A549 (cell line): Measurements from ENCODE around the gene TMEM116. TPM values are rescaled to one million over a fixed set of nuclear protein-coding genes. Genes with fewer than 3 reads are reported as not detected.

Experiments used
- ATAC-seq, 2 experiments: fragments of 200-7000 bp in 1 of 2; fragments of >200 bp in 1 of 2; cut with Nextera tagmentation in 1 of 2; cut with Tn5 transposase in 1 of 2; 3 replicates each; pipeline versions ENCODE4 v1.8.0 to v1.9.1; 2018 to 2020; ENCODE audit warnings: mild to moderate bottlenecking in 1 of 2, moderate library complexity in 1 of 2
- CTCF ChIA-PET: fragments of 300-600 bp; sonication (Branson Sonifier 250); formaldehyde crosslinking; extraction: SDS; loops from one replicate; lab custom pipeline; 2021; ENCODE audit warnings: antibody characterized with exemption, inconsistent platforms; lab: Yijun Ruan, JAX
- POLR2A ChIA-PET: fragments of 350-600 bp; formaldehyde crosslinking; extraction: SDS; loops from one replicate; lab custom pipeline; 2021; ENCODE audit warnings: antibody characterized with exemption, inconsistent platforms; lab: Yijun Ruan, JAX
- DNase-seq, 2 experiments: peaks; one replicate each; pipeline versions ENCODE4 v3.0.0 to v3.0.0-alpha.2; 2011 to 2016; ENCODE audit warnings: low read depth in 1 of 2, low spot score in 1 of 2
- FAIRE-seq: peaks from 2 replicates; lab custom pipeline; 2011; peaks lifted over from hg19 to GRCh38; lab: Jason Lieb, UNC
- H3K27ac ChIP-seq, 2 experiments: fragments of >200 bp; sonication (Bioruptor Twin); formaldehyde crosslinking; 3 replicates each; pipeline ENCODE4 v1.5.1; 2016 to 2017
- H3K4me1 ChIP-seq: fragments of >200 bp; sonication (Bioruptor Twin); formaldehyde crosslinking; 3 replicates; pipeline ENCODE4 v1.6.1; 2016
- H3K4me2 ChIP-seq: fragments of >200 bp; sonication (Bioruptor Twin); formaldehyde crosslinking; 3 replicates; pipeline ENCODE4 v1.6.1; 2016
- H3K4me3 ChIP-seq: fragments of >200 bp; sonication (Bioruptor Twin); formaldehyde crosslinking; 3 replicates; pipeline ENCODE4 v1.5.1; 2016
- H3K9me3 ChIP-seq: fragments of >200 bp; sonication (Bioruptor Twin); formaldehyde crosslinking; 3 replicates; pipeline ENCODE4 v1.6.1; 2016
- CEBPB ChIP-seq, 2 experiments: fragments of >200 bp in 1 of 2; sonication (Bioruptor Twin) in 1 of 2; formaldehyde crosslinking in 1 of 2; IDR thresholded peaks; 2 replicates each; pipeline ENCODE4 v1.6.1; 2012 to 2016
- CHD2 ChIP-seq: fragments of 150-350 bp; IDR thresholded peaks from 2 replicates; pipeline ENCODE4 v1.6.1; 2014; ENCODE audit warnings: low read length; ENCODE audit not compliant: partially characterized antibody
- EHMT2 ChIP-seq: fragments of 200-600 bp; sonication (generic); IDR thresholded peaks from 2 replicates; pipeline ENCODE4 v1.6.1; 2016; ENCODE audit warnings: antibody characterized with exemption, low read depth, mild to moderate bottlenecking, moderate library complexity
- FOSB ChIP-seq: fragments of 250-450 bp; sonication (Bioruptor Pico); IDR thresholded peaks from 2 replicates; pipeline ENCODE4 v1.5.0; 2020; ENCODE audit warnings: mild to moderate bottlenecking, moderate library complexity
- GATA3 ChIP-seq: IDR thresholded peaks from 2 replicates; pipeline ENCODE4 v1.6.1; 2012; ENCODE audit warnings: borderline replicate concordance
- HEYL ChIP-seq: fragments of 250-450 bp; sonication (Bioruptor Pico); IDR thresholded peaks from 2 replicates; pipeline ENCODE4 v1.8.0; 2021; ENCODE audit warnings: mild to moderate bottlenecking, moderate library complexity
- JUN ChIP-seq, 2 experiments: fragments of >200 bp; sonication (Bioruptor Twin); formaldehyde crosslinking; IDR thresholded peaks; 2 replicates in 1 of 2; 3 replicates in 1 of 2; pipeline ENCODE4 v1.6.1; 2016 to 2017
- KDM5A ChIP-seq: fragments of 200-600 bp; sonication (generic); IDR thresholded peaks from 2 replicates; pipeline ENCODE4 v1.6.1; 2016; ENCODE audit warnings: antibody characterized with exemption, mild to moderate bottlenecking
- MYC ChIP-seq: IDR thresholded peaks from 2 replicates; pipeline ENCODE4 v1.6.1; 2012; ENCODE audit warnings: mild to moderate bottlenecking, inconsistent platforms, low read length, improper control_type of control experiment, borderline replicate concordance
- NFE2L2 ChIP-seq: fragments of 150-350 bp; conservative IDR thresholded peaks from 2 replicates; pipeline ENCODE4 v1.6.1; 2014; ENCODE audit warnings: low read length
- PHF8 ChIP-seq: fragments of 200-600 bp; sonication (generic); IDR thresholded peaks from 2 replicates; pipeline ENCODE4 v1.6.1; 2016; ENCODE audit warnings: low read depth, mild to moderate bottlenecking, antibody characterized with exemption, moderate library complexity, borderline replicate concordance
- POLR2A ChIP-seq: IDR thresholded peaks from 2 replicates; pipeline ENCODE4 v1.6.1; 2012; ENCODE audit warnings: mild to moderate bottlenecking, low read length
- POLR2AphosphoS2 ChIP-seq: conservative IDR thresholded peaks from 2 replicates; pipeline ENCODE4 v1.6.1; 2012; ENCODE audit warnings: low read length, improper control_type of control experiment, inconsistent platforms
- RAD21 ChIP-seq, 2 experiments: fragments of >200 bp in 1 of 2; sonication (Bioruptor Twin) in 1 of 2; formaldehyde crosslinking in 1 of 2; IDR thresholded peaks in 1 of 2; conservative IDR thresholded peaks in 1 of 2; 2 replicates in 1 of 2; 3 replicates in 1 of 2; pipeline ENCODE4 v1.6.1; 2012 to 2018; ENCODE audit warnings: inconsistent platforms in 1 of 2
- RFX5 ChIP-seq: fragments of 450-650 bp; IDR thresholded peaks from 2 replicates; pipeline ENCODE4 v1.7.1; 2014; ENCODE audit warnings: antibody characterized with exemption, mild to moderate bottlenecking, moderate library complexity
- RNF2 ChIP-seq: fragments of 200-600 bp; sonication (generic); IDR thresholded peaks from 2 replicates; pipeline ENCODE4 v1.6.1; 2016; ENCODE audit warnings: low read depth, mild to moderate bottlenecking, antibody characterized with exemption, moderate library complexity, borderline replicate concordance
- SMC3 ChIP-seq: fragments of >200 bp; sonication (Bioruptor Twin); formaldehyde crosslinking; IDR thresholded peaks from 3 replicates; pipeline ENCODE4 v1.6.1; 2018; ENCODE audit warnings: inconsistent platforms
- SREBF2 ChIP-seq: fragments of 450-650 bp; IDR thresholded peaks from 2 replicates; pipeline ENCODE4 v1.6.1; 2014; ENCODE audit warnings: mild to moderate bottlenecking, moderate library complexity
- TFCP2L1 ChIP-seq: fragments of 250-450 bp; sonication (Bioruptor Pico); IDR thresholded peaks from 2 replicates; pipeline ENCODE4 v1.5.0; 2021; ENCODE audit warnings: mild to moderate bottlenecking
- ZNF302 ChIP-seq: fragments of 250-450 bp; sonication (Bioruptor Pico); IDR thresholded peaks from 2 replicates; pipeline ENCODE4 v1.9.0; 2021; ENCODE audit warnings: inconsistent platforms, mild to moderate bottlenecking, moderate library complexity
- WGBS: methylation state at CpG from one replicate; pipeline ENCODE4 v1.1.6; 2017; ENCODE audit errors: missing lambda C conversion rate; 5-methylcytosine and 5-hydroxymethylcytosine counted together
- polyA plus RNA-seq, 4 experiments: library from polyadenylated mRNA; depleted of rRNA in 3 of 4; stranded (reverse); fragments of >200 nt; fragmentation: RNase III in 1 of 4; extraction: RNeasy Plus Mini Kit Qiagen cat#74134 plus additional on column Dnase treatment in 1 of 4; gene quantifications; 2 replicates in 3 of 4; 3 replicates in 1 of 4; pipeline ENCODE4 v1.2.3, GENCODE V29; 2011 to 2017
- TF ChIP-seq, protein P1 (sequence below): fragments of 450-650 bp; IDR thresholded peaks from 2 replicates; pipeline ENCODE4 v1.6.1; 2014; ENCODE audit warnings: antibody characterized with exemption
- TF ChIP-seq, protein P2 (sequence below): fragments of 200-600 bp; sonication (generic); IDR thresholded peaks from 2 replicates; pipeline ENCODE4 v1.6.1; 2016; ENCODE audit warnings: antibody characterized with exemption, mild to moderate bottlenecking, moderate library complexity
- TF ChIP-seq, protein P3 (sequence below): fragments of >200 bp; sonication (Bioruptor Twin); formaldehyde crosslinking; IDR thresholded peaks from 3 replicates; pipeline ENCODE4 v1.6.1; 2016
- TF ChIP-seq, protein P4 (sequence below): fragments of 250-450 bp; sonication (Bioruptor Pico); IDR thresholded peaks from 2 replicates; pipeline ENCODE4 v1.5.0; 2020; ENCODE audit warnings: low read depth, mild to moderate bottlenecking, moderate library complexity

Gene TMEM116
- polyA plus RNA-seq, 2 of the 4 experiments (the other 2 are of a cell fraction) = 11.0 to 22.4 TPM

DNA sequence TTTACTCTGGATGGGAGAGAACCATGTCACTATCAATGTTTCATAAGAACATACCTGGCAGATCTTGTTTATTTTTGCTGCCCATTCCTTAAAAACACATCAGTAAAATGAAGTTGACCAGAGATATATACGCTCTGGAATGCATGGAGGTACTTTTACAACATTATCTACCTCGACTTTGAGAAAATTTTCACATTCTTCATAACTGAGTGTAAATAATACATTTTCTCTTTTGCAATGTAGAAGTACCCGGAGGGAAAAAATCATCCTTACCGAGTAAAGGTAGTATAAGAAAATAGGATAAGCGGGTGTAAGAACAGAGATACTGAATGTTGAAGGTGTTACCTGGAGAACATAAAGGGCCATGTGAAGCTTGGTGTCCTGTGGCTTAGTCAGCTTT lies 80.7 kb downstream of the TMEM116 start:
- no peak for ATAC-seq
- CTCF ChIA-PET = interaction anchor here (1.4 kb wide), 1 partner anchor 118 kb away, joined by 3 read pairs; no protein-coding TSS in a partner anchor

DNA sequence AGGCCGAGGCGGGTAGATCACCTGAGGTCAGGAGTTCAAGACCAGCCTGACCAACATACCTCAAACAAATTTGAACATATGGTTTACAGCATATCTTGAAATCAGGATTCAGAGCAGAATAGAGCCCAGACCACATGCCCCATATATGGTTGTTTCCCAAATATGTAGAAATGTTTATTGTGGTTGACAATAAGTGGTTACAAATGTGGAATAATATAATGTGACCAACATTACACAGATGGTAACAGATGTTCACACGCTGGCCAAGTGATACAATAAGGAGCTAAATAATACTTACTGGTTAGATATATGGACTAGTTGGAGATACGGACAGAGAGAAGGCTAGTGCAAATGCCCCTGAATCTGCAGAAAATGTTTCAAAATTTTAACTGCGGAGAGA lies 85.6 kb downstream of the TMEM116 start:
- DNase-seq (no peak), ATAC-seq (no peak), FAIRE-seq (no peak)
- no peak overlapping the region for H3K4me3 ChIP-seq
- H3K4me2 ChIP-seq = no peak overlapping the region
- H3K4me1 ChIP-seq = no peaks in the 10 kb centered on the region
- H3K27ac ChIP-seq = no peak overlapping the region
- no peaks in the 10 kb centered on the region for H3K9me3 ChIP-seq
- 93% methylated on average over 5 of the region's 5 CpGs for WGBS
- TF ChIP-seq, protein P1, sequence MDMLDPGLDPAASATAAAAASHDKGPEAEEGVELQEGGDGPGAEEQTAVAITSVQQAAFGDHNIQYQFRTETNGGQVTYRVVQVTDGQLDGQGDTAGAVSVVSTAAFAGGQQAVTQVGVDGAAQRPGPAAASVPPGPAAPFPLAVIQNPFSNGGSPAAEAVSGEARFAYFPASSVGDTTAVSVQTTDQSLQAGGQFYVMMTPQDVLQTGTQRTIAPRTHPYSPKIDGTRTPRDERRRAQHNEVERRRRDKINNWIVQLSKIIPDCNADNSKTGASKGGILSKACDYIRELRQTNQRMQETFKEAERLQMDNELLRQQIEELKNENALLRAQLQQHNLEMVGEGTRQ = no peak
- TF ChIP-seq, protein P2, sequence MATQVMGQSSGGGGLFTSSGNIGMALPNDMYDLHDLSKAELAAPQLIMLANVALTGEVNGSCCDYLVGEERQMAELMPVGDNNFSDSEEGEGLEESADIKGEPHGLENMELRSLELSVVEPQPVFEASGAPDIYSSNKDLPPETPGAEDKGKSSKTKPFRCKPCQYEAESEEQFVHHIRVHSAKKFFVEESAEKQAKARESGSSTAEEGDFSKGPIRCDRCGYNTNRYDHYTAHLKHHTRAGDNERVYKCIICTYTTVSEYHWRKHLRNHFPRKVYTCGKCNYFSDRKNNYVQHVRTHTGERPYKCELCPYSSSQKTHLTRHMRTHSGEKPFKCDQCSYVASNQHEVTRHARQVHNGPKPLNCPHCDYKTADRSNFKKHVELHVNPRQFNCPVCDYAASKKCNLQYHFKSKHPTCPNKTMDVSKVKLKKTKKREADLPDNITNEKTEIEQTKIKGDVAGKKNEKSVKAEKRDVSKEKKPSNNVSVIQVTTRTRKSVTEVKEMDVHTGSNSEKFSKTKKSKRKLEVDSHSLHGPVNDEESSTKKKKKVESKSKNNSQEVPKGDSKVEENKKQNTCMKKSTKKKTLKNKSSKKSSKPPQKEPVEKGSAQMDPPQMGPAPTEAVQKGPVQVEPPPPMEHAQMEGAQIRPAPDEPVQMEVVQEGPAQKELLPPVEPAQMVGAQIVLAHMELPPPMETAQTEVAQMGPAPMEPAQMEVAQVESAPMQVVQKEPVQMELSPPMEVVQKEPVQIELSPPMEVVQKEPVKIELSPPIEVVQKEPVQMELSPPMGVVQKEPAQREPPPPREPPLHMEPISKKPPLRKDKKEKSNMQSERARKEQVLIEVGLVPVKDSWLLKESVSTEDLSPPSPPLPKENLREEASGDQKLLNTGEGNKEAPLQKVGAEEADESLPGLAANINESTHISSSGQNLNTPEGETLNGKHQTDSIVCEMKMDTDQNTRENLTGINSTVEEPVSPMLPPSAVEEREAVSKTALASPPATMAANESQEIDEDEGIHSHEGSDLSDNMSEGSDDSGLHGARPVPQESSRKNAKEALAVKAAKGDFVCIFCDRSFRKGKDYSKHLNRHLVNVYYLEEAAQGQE = no peak
- TF ChIP-seq POLR2AphosphoS2 = no peak
- no peak for TF ChIP-seq SREBF2
- TF ChIP-seq RFX5 = no peak
- no peak for TF ChIP-seq RAD21 (conservative IDR thresholded peaks at IDR 0.05 in 1 of 2, IDR thresholded peaks at IDR 0.05 in 1 of 2)
- TF ChIP-seq SMC3 = no peak
- TF ChIP-seq MYC = no peak
- TF ChIP-seq, protein P3, sequence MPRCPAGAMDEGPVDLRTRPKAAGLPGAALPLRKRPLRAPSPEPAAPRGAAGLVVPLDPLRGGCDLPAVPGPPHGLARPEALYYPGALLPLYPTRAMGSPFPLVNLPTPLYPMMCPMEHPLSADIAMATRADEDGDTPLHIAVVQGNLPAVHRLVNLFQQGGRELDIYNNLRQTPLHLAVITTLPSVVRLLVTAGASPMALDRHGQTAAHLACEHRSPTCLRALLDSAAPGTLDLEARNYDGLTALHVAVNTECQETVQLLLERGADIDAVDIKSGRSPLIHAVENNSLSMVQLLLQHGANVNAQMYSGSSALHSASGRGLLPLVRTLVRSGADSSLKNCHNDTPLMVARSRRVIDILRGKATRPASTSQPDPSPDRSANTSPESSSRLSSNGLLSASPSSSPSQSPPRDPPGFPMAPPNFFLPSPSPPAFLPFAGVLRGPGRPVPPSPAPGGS = no peak
- no peak for TF ChIP-seq CEBPB (IDR thresholded peaks at IDR 0.05)
- TF ChIP-seq PHF8 = no peak
- no peak for TF ChIP-seq POLR2A
- no peak for TF ChIP-seq JUN (IDR thresholded peaks at IDR 0.05)
- ChIA-PET CTCF (interaction anchor here (1.3 kb wide), 1 partner anchor 18 kb away, joined by 3 read pairs; no protein-coding TSS in a partner anchor), POLR2A (no interaction called here)

More for the DNA sequence above, 80.7 kb downstream of the TMEM116 start:
- no peak overlapping the region for H3K27ac ChIP-seq
- TF ChIP-seq RFX5 (no peak), CHD2 (no peak), NFE2L2 (no peak), EHMT2 (no peak), KDM5A (no peak)
- DNase-seq = no peak
- WGBS = 82% methylated on average over 5 of the region's 5 CpGs
- POLR2A ChIA-PET = no interaction called here
- H3K4me2 ChIP-seq = no peak overlapping the region
- no peaks in the 10 kb centered on the region for H3K4me1 ChIP-seq
- no peak overlapping the region for H3K4me3 ChIP-seq
- no peaks in the 10 kb centered on the region for H3K9me3 ChIP-seq
- FAIRE-seq = no peak

DNA sequence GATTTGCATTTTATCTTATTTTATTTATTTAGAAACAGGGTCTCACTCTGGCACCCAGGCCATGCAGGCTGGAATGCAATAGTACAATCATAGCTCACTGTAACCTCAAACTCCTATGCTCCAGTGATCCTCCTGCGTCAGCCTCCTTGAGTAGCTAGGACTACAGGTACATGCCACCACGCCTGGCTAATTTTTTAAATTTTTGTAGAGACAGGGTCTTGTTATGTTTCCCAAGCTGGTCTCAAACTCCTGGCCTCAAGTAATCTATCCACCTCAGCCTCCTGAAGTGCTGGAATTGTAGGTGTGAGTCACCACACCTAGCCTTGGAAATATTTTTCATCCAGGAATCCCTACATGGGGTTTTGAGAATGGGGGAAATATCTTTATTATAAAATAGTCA lies 86.3 kb downstream of the TMEM116 start:
- CTCF ChIA-PET = interaction anchor here (1.0 to 1.3 kb wide), 3 partner anchors 19 to 87 kb away, joined by 3 read pairs; partner anchors contain the start of genes ERP29 and TMEM116
- TF ChIP-seq TFCP2L1 (no peak), FOSB (CRISPR knock-in tag) (no peak), HEYL (CRISPR knock-in tag) (no peak), ZNF302 (CRISPR knock-in tag) (no peak), GATA3 (no peak), RNF2 (no peak)
- TF ChIP-seq, protein P4, sequence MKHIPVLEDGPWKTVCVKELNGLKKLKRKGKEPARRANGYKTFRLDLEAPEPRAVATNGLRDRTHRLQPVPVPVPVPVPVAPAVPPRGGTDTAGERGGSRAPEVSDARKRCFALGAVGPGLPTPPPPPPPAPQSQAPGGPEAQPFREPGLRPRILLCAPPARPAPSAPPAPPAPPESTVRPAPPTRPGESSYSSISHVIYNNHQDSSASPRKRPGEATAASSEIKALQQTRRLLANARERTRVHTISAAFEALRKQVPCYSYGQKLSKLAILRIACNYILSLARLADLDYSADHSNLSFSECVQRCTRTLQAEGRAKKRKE (CRISPR knock-in tag) = no peak
- TF ChIP-seq, all 56 proteins: peak for 0
- no peaks in the 10 kb centered on the region for H3K4me1 ChIP-seq
- DNase-seq (no peak), ATAC-seq (no peak), FAIRE-seq (no peak)
- H3K4me3 ChIP-seq = no peak overlapping the region
- POLR2A ChIA-PET = no interaction called here
- H3K27ac ChIP-seq = no peak overlapping the region
- 92% methylated on average over 2 of the region's 2 CpGs for WGBS
- H3K9me3 ChIP-seq = no peaks in the 10 kb centered on the region
- H3K4me2 ChIP-seq = no peak overlapping the region
